ENCODE data around the gene MKLN1.

The MKLN1 gene

DNA sequence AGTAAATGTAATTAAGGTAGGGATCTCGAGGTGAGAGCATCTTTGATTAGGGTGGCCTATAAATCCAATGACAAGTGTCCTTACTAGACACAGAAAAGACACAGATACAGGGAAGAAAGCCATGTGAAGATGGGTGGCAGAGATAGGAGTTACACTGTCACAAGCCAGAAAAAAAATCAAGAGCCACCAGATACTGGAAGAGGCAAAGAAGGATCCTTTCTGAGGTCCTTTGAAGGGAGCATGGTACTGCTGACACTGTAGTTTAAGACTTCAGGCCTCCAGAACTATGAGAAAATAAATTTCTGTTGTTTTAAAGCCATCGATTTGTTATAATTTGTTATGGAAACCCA, 56.6 kb downstream of the MKLN1 start:
- CTCF ChIA-PET: no interaction called here
- no peak for DNase-seq (ENCODE audit: extremely low spot score)
- POLR2A ChIA-PET: no interaction called here
- no peak for TF ChIP-seq CTCF (IDR thresholded peaks at IDR 0.05; ENCODE audit: control extremely low read depth, extremely low read depth, low read depth, missing control alignments)

- POLR2A ChIA-PET: no interaction called here
- CTCF ChIA-PET: no interaction called here
- DNase-seq (ENCODE audit: extremely low spot score): no peak
- TF ChIP-seq CTCF (IDR thresholded peaks at IDR 0.05; ENCODE audit: control extremely low read depth, extremely low read depth, low read depth, missing control alignments): no peak
These were observed 57.4 kb downstream of the MKLN1 start for GRCh38 chr7:131385039-131385605.

DNA sequence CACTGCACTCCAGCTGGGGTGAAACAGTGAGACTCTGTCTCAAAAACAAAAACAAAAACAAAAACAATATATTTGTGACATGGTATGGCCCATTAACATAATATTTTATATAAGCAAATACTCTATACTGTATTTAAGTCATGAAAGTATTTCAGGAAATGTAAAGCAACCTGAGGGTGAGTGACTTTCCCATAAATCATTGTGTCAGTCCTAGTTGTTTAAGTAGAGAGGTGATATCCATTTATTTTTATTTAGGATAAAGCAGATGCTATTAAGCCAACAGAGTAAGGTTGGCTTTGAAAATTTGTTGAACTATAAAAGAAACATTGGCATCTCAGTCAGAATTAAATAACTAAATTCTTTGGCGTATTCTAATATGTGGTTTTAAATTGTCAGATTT, 60.5 kb downstream of the MKLN1 start:
- POLR2A ChIA-PET: no interaction called here
- DNase-seq (ENCODE audit: extremely low spot score): no peak
- TF ChIP-seq CTCF (IDR thresholded peaks at IDR 0.05; ENCODE audit: control extremely low read depth, extremely low read depth, low read depth, missing control alignments): no peak
- CTCF ChIA-PET: interaction anchor here (1.1 to 1.5 kb wide), 3 partner anchors 8 to 348 kb away, joined by 3 to 6 read pairs (median 4); no protein-coding TSS in a partner anchor

- TF ChIP-seq CTCF (IDR thresholded peaks at IDR 0.05; ENCODE audit: control extremely low read depth, extremely low read depth, low read depth, missing control alignments): no peak
- DNase-seq (ENCODE audit: extremely low spot score): no peak
- ChIA-PET POLR2A (no interaction called here), CTCF (no interaction called here)
These were observed 62.6 kb downstream of the MKLN1 start for GRCh38 chr7:131390275-131390674.

DNA sequence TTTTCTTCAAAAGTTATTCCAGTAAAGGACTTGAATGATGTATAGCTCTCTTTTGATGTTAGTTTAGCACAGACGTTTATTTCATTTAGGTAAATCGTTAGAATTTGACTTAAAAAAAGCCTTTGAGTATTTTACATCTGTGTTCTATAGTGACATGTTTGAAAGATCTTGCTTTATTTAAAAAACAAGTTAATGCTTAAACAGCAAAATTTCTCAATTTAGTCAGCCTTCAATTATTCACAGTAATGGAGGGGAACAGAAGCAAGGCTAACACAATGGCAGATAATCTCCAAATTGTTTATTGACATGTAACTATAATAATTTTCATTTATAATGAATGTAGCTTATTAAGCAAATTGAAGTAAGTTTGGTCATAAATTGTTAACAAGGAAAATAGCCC, 63.5 kb downstream of the MKLN1 start:
- CTCF ChIA-PET: interaction anchor here (1.7 kb wide), 1 partner anchor 14 kb away, joined by 3 read pairs; no protein-coding TSS in a partner anchor
- POLR2A ChIA-PET: no interaction called here
- TF ChIP-seq CTCF (IDR thresholded peaks at IDR 0.05; ENCODE audit: control extremely low read depth, extremely low read depth, low read depth, missing control alignments): no peak
- no peak for DNase-seq (ENCODE audit: extremely low spot score)

DNA sequence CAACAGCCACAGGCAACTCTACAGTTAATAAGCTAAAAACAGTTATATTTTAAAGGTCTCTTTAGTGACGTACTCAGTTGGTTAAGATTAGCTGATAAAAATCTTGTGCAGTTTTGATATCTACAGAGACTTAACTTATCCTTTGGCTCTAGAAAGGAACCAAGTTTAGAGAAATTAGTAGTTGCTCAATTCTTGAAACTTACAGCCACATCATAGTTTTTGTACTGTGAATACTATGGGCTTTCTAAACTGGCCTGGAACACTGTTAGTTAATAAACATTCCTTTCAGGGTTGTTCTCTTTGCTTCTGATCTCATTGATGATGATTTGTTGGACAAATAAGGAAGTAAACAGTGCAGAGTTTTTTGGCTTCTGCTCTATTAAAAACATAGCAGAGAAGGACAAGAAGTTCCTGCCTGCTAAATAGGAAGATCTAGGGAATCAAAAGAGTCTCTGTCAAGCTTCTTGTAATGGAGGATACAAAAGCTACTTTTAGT, 73.1 kb downstream of the MKLN1 start:
- TF ChIP-seq CTCF (IDR thresholded peaks at IDR 0.05; ENCODE audit: control extremely low read depth, extremely low read depth, low read depth, missing control alignments): no peak
- ChIA-PET CTCF (interaction anchor here (1.0 kb wide), 1 partner anchor 16 kb away, joined by 3 read pairs; no protein-coding TSS in a partner anchor), POLR2A (no interaction called here)
- no peak for DNase-seq (ENCODE audit: extremely low spot score)

All from GM10248 (cell line).